ENCODE measurements around the gene LILRA5.

DNA sequence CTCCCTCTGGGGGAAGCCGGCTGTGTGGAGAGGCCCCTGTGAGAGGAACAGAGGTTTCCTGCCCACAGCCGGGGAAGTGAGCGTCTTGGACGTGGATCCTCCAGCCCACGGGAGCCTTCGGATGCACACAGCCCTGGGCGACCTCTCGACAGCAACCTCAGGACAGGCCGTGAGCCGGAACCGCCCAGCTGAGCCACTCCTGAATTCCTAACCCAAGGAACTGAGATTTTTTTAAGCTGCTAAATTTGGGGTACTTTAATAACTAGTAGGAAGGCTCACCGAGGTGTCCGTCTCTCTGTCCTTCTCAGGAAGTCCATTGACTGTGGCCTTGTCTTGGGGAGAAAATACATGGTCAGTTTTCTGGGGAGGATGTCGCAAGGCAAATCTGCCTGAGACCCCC is 42.7 kb upstream of the LILRA5 start:
- TF ChIP-seq, protein P1, sequence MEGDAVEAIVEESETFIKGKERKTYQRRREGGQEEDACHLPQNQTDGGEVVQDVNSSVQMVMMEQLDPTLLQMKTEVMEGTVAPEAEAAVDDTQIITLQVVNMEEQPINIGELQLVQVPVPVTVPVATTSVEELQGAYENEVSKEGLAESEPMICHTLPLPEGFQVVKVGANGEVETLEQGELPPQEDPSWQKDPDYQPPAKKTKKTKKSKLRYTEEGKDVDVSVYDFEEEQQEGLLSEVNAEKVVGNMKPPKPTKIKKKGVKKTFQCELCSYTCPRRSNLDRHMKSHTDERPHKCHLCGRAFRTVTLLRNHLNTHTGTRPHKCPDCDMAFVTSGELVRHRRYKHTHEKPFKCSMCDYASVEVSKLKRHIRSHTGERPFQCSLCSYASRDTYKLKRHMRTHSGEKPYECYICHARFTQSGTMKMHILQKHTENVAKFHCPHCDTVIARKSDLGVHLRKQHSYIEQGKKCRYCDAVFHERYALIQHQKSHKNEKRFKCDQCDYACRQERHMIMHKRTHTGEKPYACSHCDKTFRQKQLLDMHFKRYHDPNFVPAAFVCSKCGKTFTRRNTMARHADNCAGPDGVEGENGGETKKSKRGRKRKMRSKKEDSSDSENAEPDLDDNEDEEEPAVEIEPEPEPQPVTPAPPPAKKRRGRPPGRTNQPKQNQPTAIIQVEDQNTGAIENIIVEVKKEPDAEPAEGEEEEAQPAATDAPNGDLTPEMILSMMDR (IDR thresholded peaks at IDR 0.05) = no peak
- TF ChIP-seq POLR2A (IDR thresholded peaks at IDR 0.05) (no peak), EP300 (IDR thresholded peaks at IDR 0.05) (no peak)

Data from ovary (tissue), 3 donors.